GM19324 (cell line): ENCODE measurements around the gene KRT80.

ENCODE experiments used
- ATAC-seq: cut with Tn5 transposase; IDR thresholded peaks from one replicate; pipeline ENCODE4 v1.9.1; 2021; ENCODE audit warnings: mild to moderate bottlenecking, moderate library complexity; ENCODE audit not compliant: unreplicated experiment, low FRiP score

Gene KRT80

GRCh38 chr12:52157566-52158150 lies 34.2 kb downstream of the KRT80 start:
- no peak for ATAC-seq

- ATAC-seq, result no peak
Measured at GRCh38 chr12:52156757-52157565, 34.9 kb downstream of the KRT80 start.

- ATAC-seq, result no peak
Measured at GRCh38 chr12:52156311-52156710, 35.5 kb downstream of the KRT80 start.

GRCh38 chr12:52155048-52155868 lies 36.6 kb downstream of the KRT80 start:
- ATAC-seq, result no peak

GRCh38 chr12:52152905-52153317 lies 38.9 kb downstream of the KRT80 start:
- ATAC-seq, result no peak

GRCh38 chr12:52151837-52152783 lies 39.7 kb downstream of the KRT80 start:
- ATAC-seq, result no peak

- no peak for ATAC-seq
Measured at GRCh38 chr12:52151153-52151836, 40.5 kb downstream of the KRT80 start.

GRCh38 chr12:52149651-52150241 lies 42.1 kb downstream of the KRT80 start:
- no peak for ATAC-seq

GRCh38 chr12:52149182-52149641 lies 42.6 kb downstream of the KRT80 start:
- no peak for ATAC-seq

GRCh38 chr12:52148464-52149181 lies 43.2 kb downstream of the KRT80 start:
- no peak for ATAC-seq

- ATAC-seq, result no peak
Measured at GRCh38 chr12:52147964-52148463, 43.8 kb downstream of the KRT80 start.

GRCh38 chr12:52147367-52147963 lies 44.3 kb downstream of the KRT80 start:
- no peak for ATAC-seq

GRCh38 chr12:52146822-52147366 lies 44.9 kb downstream of the KRT80 start:
- ATAC-seq, result no peak

GRCh38 chr12:52146089-52146821 lies 45.6 kb downstream of the KRT80 start:
- ATAC-seq, result no peak

GRCh38 chr12:52145228-52146088 lies 46.4 kb downstream of the KRT80 start:
- ATAC-seq, result no peak
